IMR-90 (cell line): ENCODE results near the gene ROMO1. TPM values are rescaled to one million over a fixed set of nuclear protein-coding genes. Genes with fewer than 3 reads are reported as not detected.

ENCODE experiments used
- ATAC-seq: fragments of 200-7000 bp; cut with Tn5 transposase; 2 replicates; pipeline ENCODE4 v1.9.1; 2020; ENCODE audit warnings: low read depth, mild to moderate bottlenecking, moderate library complexity
- BruUV-seq: library from RNA; stranded (reverse); fragments of 400-500 nt; replicated peaks from 2 replicates; lab custom pipeline; 2021; lab: Mats Ljungman, UMichigan
- CTCF ChIA-PET: fragments of 300-600 bp; formaldehyde crosslinking; extraction: SDS; loops from one replicate; lab custom pipeline; 2021; ENCODE audit warnings: antibody characterized with exemption; lab: Yijun Ruan, JAX
- POLR2A ChIA-PET: fragments of 300-600 bp; sonication (Branson Sonifier 250); formaldehyde crosslinking; loops from one replicate; lab custom pipeline; 2022; ENCODE audit warnings: antibody characterized with exemption; ENCODE audit not compliant: unreplicated experiment; lab: Charles Lee
- DNase-seq: peaks from one replicate; pipeline ENCODE4 v3.0.0; 2013
- H2AFZ ChIP-seq: replicated peaks from 2 replicates; pipeline ENCODE3; 2013; ENCODE audit warnings: low read length, mild to moderate bottlenecking; ENCODE audit not compliant: poor library complexity
- H2AK5ac ChIP-seq: 2 replicates; pipeline ENCODE4 v1.6.1; 2013; ENCODE audit warnings: low read depth, low read length, inconsistent platforms
- H2AK9ac ChIP-seq: replicated peaks from 2 replicates; pipeline ENCODE3; 2013; ENCODE audit warnings: mild to moderate bottlenecking, low read depth, low read length, moderate library complexity; ENCODE audit not compliant: poor library complexity
- H2BK120ac ChIP-seq: 2 replicates; pipeline ENCODE4 v1.6.1; 2013; ENCODE audit warnings: low read depth, low read length, inconsistent platforms
- H2BK15ac ChIP-seq: 3 replicates; pipeline ENCODE4 v1.6.1; 2013; ENCODE audit warnings: low read depth, low read length, inconsistent platforms
- H2BK20ac ChIP-seq: 2 replicates; pipeline ENCODE4 v1.6.1; 2013; ENCODE audit warnings: low read depth, mild to moderate bottlenecking, inconsistent platforms, low read length, moderate library complexity
- H2BK5ac ChIP-seq: 2 replicates; pipeline ENCODE4 v1.6.1; 2013; ENCODE audit warnings: mild to moderate bottlenecking, low read depth, low read length, inconsistent platforms; ENCODE audit not compliant: poor library complexity, severe bottlenecking
- H3K14ac ChIP-seq: replicated peaks from 2 replicates; pipeline ENCODE4 v1.6.1; 2013; ENCODE audit warnings: low read depth, low read length, inconsistent platforms
- H3K18ac ChIP-seq: 2 replicates; pipeline ENCODE4 v1.6.1; 2013; ENCODE audit warnings: low read depth, low read length, control low read depth
- H3K23ac ChIP-seq: 2 replicates; pipeline ENCODE4 v1.6.1; 2013; ENCODE audit warnings: low read depth, low read length, inconsistent platforms
- H3K27ac ChIP-seq: 2 replicates; pipeline ENCODE4 v1.5.1; 2013; ENCODE audit warnings: mild to moderate bottlenecking, control low read depth, low read length; ENCODE audit not compliant: insufficient read depth
- H3K27me3 ChIP-seq: 2 replicates; pipeline ENCODE4 v1.6.1; 2013; ENCODE audit warnings: low read length; ENCODE audit not compliant: control insufficient read depth, insufficient read depth
- H3K36me3 ChIP-seq: 2 replicates; pipeline ENCODE4 v1.6.1; 2013; ENCODE audit warnings: low read length, mixed read lengths; ENCODE audit not compliant: control insufficient read depth, insufficient read depth
- H3K4ac ChIP-seq: 2 replicates; pipeline ENCODE4 v1.6.1; 2013; ENCODE audit warnings: low read depth, low read length, inconsistent platforms
- H3K4me1 ChIP-seq: 2 replicates; pipeline ENCODE4 v1.6.1; 2013; ENCODE audit warnings: low read length, mixed read lengths; ENCODE audit not compliant: control insufficient read depth, insufficient read depth
- H3K4me2 ChIP-seq: 2 replicates; pipeline ENCODE4 v1.6.1; 2013; ENCODE audit warnings: low read depth, mild to moderate bottlenecking, control low read depth, low read length, moderate library complexity
- H3K4me3 ChIP-seq: 2 replicates; pipeline ENCODE4 v1.5.1; 2013; ENCODE audit warnings: low read depth, mild to moderate bottlenecking, control low read depth, low read length, moderate library complexity; ENCODE audit not compliant: insufficient read depth
- H3K56ac ChIP-seq: 2 replicates; pipeline ENCODE4 v1.6.1; 2013; ENCODE audit warnings: low read length, inconsistent platforms; ENCODE audit not compliant: insufficient read depth; ENCODE audit errors: extremely low read depth
- H3K79me1 ChIP-seq, 2 experiments: 2 replicates each; pipeline ENCODE4 v1.6.1; 2013; ENCODE audit warnings: low read length in 2 of 2, inconsistent platforms in 1 of 2, low read depth in 1 of 2
- H3K9ac ChIP-seq: 2 replicates; pipeline ENCODE4 v1.6.1; 2013; ENCODE audit warnings: low read depth, low read length, control low read depth
- H3K9me1 ChIP-seq: 2 replicates; pipeline ENCODE4 v1.6.1; 2013; ENCODE audit warnings: low read length, inconsistent platforms; ENCODE audit not compliant: insufficient read depth
- H3K9me3 ChIP-seq: 2 replicates; pipeline ENCODE4 v1.6.1; 2013; ENCODE audit warnings: low read length; ENCODE audit not compliant: control insufficient read depth, insufficient read depth
- H4K20me1 ChIP-seq: 2 replicates; pipeline ENCODE4 v1.6.1; 2013; ENCODE audit warnings: low read length, inconsistent platforms; ENCODE audit not compliant: insufficient read depth
- H4K5ac ChIP-seq: 2 replicates; pipeline ENCODE4 v1.6.1; 2013; ENCODE audit warnings: mild to moderate bottlenecking, low read depth, low read length, control low read depth
- H4K8ac ChIP-seq, 2 experiments: 2 replicates each; pipeline ENCODE4 v1.6.1; 2013; ENCODE audit warnings: low read depth in 2 of 2, low read length in 2 of 2, control low read depth in 1 of 2, inconsistent platforms in 1 of 2
- H4K91ac ChIP-seq: 2 replicates; pipeline ENCODE4 v1.6.1; 2013; ENCODE audit warnings: low read depth, low read length, inconsistent platforms; ENCODE audit not compliant: insufficient read depth
- BHLHE40 ChIP-seq: fragments of 150-350 bp; IDR thresholded peaks from 2 replicates; pipeline ENCODE4 v1.6.1; 2016; ENCODE audit warnings: mild to moderate bottlenecking, low read depth, low read length
- CEBPB ChIP-seq: IDR thresholded peaks from 2 replicates; pipeline ENCODE4 v1.6.1; 2012; ENCODE audit warnings: low read depth, low read length, improper control_type of control experiment
- CHD1 ChIP-seq: IDR thresholded peaks from 2 replicates; pipeline ENCODE4 v1.6.1; 2012; ENCODE audit warnings: low read depth, low read length, improper control_type of control experiment
- CTCF ChIP-seq: conservative IDR thresholded peaks from 2 replicates; pipeline ENCODE4 v1.5.1; 2012; ENCODE audit warnings: mild to moderate bottlenecking, low read depth, low read length, improper control_type of control experiment
- ELK1 ChIP-seq: fragments of 150-350 bp; IDR thresholded peaks from 2 replicates; pipeline ENCODE4 v1.6.1; 2016; ENCODE audit warnings: low read depth, mild to moderate bottlenecking, low read length, moderate library complexity, borderline replicate concordance
- FOS ChIP-seq: fragments of 150-350 bp; IDR thresholded peaks from 2 replicates; pipeline ENCODE4 v1.6.1; 2016; ENCODE audit warnings: low read depth, low read length
- MAFK ChIP-seq: IDR thresholded peaks from 2 replicates; pipeline ENCODE4 v1.6.1; 2012; ENCODE audit warnings: low read depth, low read length, improper control_type of control experiment
- POLR2A ChIP-seq: IDR thresholded peaks from 2 replicates; pipeline ENCODE4 v1.6.1; 2012; ENCODE audit warnings: mild to moderate bottlenecking, low read depth, low read length
- RCOR1 ChIP-seq: IDR thresholded peaks from 2 replicates; pipeline ENCODE4 v1.6.1; 2012; ENCODE audit warnings: mild to moderate bottlenecking, low read length, improper control_type of control experiment; ENCODE audit not compliant: insufficient replicate concordance
- RFX5 ChIP-seq: IDR thresholded peaks from 2 replicates; pipeline ENCODE4 v1.8.0; 2012; ENCODE audit warnings: low read depth, mild to moderate bottlenecking, low read length, moderate library complexity
- WGBS, 2 experiments: methylation state at CpG; one replicate each; pipeline versions ENCODE4 v1.1.5 to v1.1.7; 2013; ENCODE audit warnings: missing lambda C conversion rate in 2 of 2; ENCODE audit not compliant: insufficient read length in 1 of 2; ENCODE audit errors: extremely low coverage in 2 of 2; 5-methylcytosine and 5-hydroxymethylcytosine counted together
- dilution Hi-C: fragments of 300-500 bp; cut with HindIII; formaldehyde crosslinking; loops from one replicate; pipeline ENCODE4 v1.14.3; 2018; ENCODE audit warnings: low sequenced_read_pairs; ENCODE audit not compliant: unreplicated experiment
- in situ Hi-C: fragments of 300-500 bp; cut with MboI; formaldehyde crosslinking; loops from 3 replicates; pipeline ENCODE4 v1.14.3; 2019; ENCODE audit warnings: low sequenced_read_pairs, inconsistent platforms, mixed read lengths
- intact Hi-C: fragments of 100-400 bp; cut with micrococcal nuclease; formaldehyde crosslinking; loops from 2 replicates; pipeline ENCODE4 v1.10.0; 2022
- polyA plus RNA-seq, 3 experiments: library from polyadenylated mRNA; depleted of rRNA; stranded (reverse); fragments of >200 nt; gene quantifications; 2 replicates each; pipeline ENCODE4 v1.2.3, GENCODE V29; 2012; ENCODE audit warnings: low replicate concordance in 1 of 3
- total RNA-seq: library from RNA; depleted of rRNA; stranded (reverse); fragments of >200 nt; gene quantifications from 2 replicates; pipeline ENCODE4 v1.2.3, GENCODE V29; 2012

Gene ROMO1
- total and polyA plus RNA-seq, 2 of the 4 experiments (the other 2 are of a cell fraction): 223 to 555 TPM

- TF ChIP-seq FOS (no peak), CEBPB (no peak), CTCF (peak; percentile 34; the same call in 1 of the 2 replicates)
These were observed at the start of gene ROMO1, which contains the start of gene NFS1 (continued) for GRCh38 chr20:35699127-35699956.

GRCh38 chr20:35650632-35651031 is 48.6 kb upstream of the ROMO1 start:
- no TSS peak for BruUV-seq
- Histone ChIP-seq H3K4ac (no peak overlapping the region), H2BK20ac (no peak overlapping the region), H4K8ac (no peak overlapping the region), H3K9me3 (no peaks in the 10 kb centered on the region), H3K56ac (no peak overlapping the region), H3K27ac (no peak overlapping the region), H3K79me1 (peaks cover 41 to 82% of the 10 kb centered on the region in 2 experiments), H3K18ac (no peak overlapping the region), H3K14ac (no peak overlapping the region), H4K20me1 (peaks cover 88% of the 10 kb centered on the region), H4K91ac (no peak overlapping the region), H2AK9ac (no peak overlapping the region), H3K4me2 (no peak overlapping the region), H2BK15ac (no peak overlapping the region), H2AFZ (no peak overlapping the region), H3K9ac (no peak overlapping the region), H2BK120ac (no peak overlapping the region), H3K4me1 (peaks cover 7% of the 10 kb centered on the region), H3K23ac (no peak overlapping the region), H2BK5ac (no peak overlapping the region), H3K27me3 (no peaks in the 10 kb centered on the region), H3K9me1 (peaks cover 19% of the 10 kb centered on the region), H3K4me3 (no peak overlapping the region), H4K5ac (no peak overlapping the region), H2AK5ac (no peak overlapping the region), H3K36me3 (peaks cover 25% of the 10 kb centered on the region)
- ATAC-seq: no peak
- CTCF ChIA-PET: no interaction called here
- dilution Hi-C loops (no loop called here), in situ Hi-C loops (no loop called here), intact Hi-C loops (no loop called here)
- POLR2A ChIA-PET: no interaction called here
- WGBS, 2 experiments: no CpG with 5 or more reads among the region's 3 CpGs
- DNase-seq: no peak
- TF ChIP-seq POLR2A: no peak
- TF ChIP-seq FOS: no peak
- no peak for TF ChIP-seq CTCF
- no peak for TF ChIP-seq MAFK
- TF ChIP-seq ELK1: no peak
- TF ChIP-seq CEBPB: no peak
- no peak for TF ChIP-seq BHLHE40
- no peak for TF ChIP-seq RFX5
- TF ChIP-seq RCOR1: no peak
- TF ChIP-seq CHD1: no peak
